ENCODE results near the gene PEX11B. TPM values are rescaled to one million over a fixed set of nuclear protein-coding genes. Genes with fewer than 3 reads are reported as not detected.

Gene PEX11B
- total RNA-seq, 3 donors from 2014 or later: 20.3 to 40.1 (median 22.0) TPM

- Histone ChIP-seq H3K4me1 (peaks cover 12 to 17% of the 10 kb centered on the region in 2 donors), H3K27me3 (no peaks in the 10 kb centered on the region), H3K9me3 (no peaks in the 10 kb centered on the region), H3K4me3 (peak overlapping the region; percentile 49 to 80 (median 68)), H3K36me3 (no peaks in the 10 kb centered on the region), H3K27ac (peak overlapping the region; percentile 92 to 94)
- no peak for DNase-seq (ENCODE audit: low spot score in 2 of 2)
- TF ChIP-seq POLR2AphosphoS5 (IDR thresholded peaks at IDR 0.05) (no peak), POLR2A (IDR thresholded peaks at IDR 0.05) (no peak)
- TF ChIP-seq, protein P1, sequence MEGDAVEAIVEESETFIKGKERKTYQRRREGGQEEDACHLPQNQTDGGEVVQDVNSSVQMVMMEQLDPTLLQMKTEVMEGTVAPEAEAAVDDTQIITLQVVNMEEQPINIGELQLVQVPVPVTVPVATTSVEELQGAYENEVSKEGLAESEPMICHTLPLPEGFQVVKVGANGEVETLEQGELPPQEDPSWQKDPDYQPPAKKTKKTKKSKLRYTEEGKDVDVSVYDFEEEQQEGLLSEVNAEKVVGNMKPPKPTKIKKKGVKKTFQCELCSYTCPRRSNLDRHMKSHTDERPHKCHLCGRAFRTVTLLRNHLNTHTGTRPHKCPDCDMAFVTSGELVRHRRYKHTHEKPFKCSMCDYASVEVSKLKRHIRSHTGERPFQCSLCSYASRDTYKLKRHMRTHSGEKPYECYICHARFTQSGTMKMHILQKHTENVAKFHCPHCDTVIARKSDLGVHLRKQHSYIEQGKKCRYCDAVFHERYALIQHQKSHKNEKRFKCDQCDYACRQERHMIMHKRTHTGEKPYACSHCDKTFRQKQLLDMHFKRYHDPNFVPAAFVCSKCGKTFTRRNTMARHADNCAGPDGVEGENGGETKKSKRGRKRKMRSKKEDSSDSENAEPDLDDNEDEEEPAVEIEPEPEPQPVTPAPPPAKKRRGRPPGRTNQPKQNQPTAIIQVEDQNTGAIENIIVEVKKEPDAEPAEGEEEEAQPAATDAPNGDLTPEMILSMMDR (IDR thresholded peaks at IDR 0.05): no peak
- intact Hi-C loops (cut with DNase I; ENCODE audit: low total_unique reads): no loop called here
These were observed 44.9 kb upstream of the PEX11B start for GRCh38 chr1:145963265-145964019.

GRCh38 chr1:145962157-145963102, 43.9 kb upstream of the PEX11B start:
- DNase-seq (ENCODE audit: low spot score in 2 of 2): no peak
- Histone ChIP-seq H3K4me3 (peak overlapping the region; percentile 59 to 80 (median 68)), H3K27ac (peak overlapping the region; percentile 92 to 94), H3K36me3 (no peaks in the 10 kb centered on the region), H3K9me3 (no peaks in the 10 kb centered on the region), H3K27me3 (no peaks in the 10 kb centered on the region), H3K4me1 (peaks cover 12 to 17% of the 10 kb centered on the region in 2 donors)
- intact Hi-C loops (cut with DNase I; ENCODE audit: low total_unique reads): no loop called here
- TF ChIP-seq POLR2A (IDR thresholded peaks at IDR 0.05) (no peak), POLR2AphosphoS5 (IDR thresholded peaks at IDR 0.05) (peak in 1 of 3 donors; percentile 21)
- TF ChIP-seq, protein P1 (IDR thresholded peaks at IDR 0.05): no peak

DNA sequence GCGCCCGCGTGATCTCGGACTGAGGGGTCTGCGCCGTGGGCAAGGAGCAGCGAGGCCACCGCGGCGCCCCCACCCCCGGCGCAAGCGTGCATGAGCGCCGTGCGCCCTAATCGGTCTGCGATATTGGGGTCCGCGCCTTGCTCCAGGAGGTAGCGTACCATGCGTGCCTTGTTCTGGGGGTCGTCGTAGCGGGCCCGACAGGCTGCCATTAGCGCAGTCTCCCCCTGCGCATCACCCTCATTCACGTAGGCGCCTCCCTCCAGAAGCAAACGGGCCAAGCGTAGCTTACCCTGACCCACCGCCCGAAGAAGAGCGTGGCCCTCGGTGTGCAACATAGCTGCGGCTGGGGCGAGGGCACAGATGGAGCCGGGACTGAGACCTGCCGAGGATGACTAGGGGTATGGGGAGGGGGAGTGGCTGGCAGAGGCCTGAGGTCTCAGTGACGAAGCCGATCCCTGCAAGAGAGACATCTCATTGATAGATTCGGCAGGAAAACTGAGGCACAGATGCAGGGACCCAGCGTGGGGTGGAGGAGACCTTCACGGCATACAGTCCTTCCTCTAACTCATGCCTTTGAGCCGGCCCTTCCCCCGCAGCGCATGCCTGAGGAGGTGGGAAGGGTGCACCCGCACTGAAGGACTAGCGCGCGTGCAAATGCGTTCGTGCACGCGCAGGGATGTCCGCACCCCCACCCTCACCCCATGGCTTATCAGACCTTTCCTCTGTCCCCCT, 43.1 kb upstream of the PEX11B start:
- peaks cover 12 to 17% of the 10 kb centered on the region in 2 donors for H3K4me1 ChIP-seq
- DNase-seq (ENCODE audit: low spot score in 2 of 2): no peak
- TF ChIP-seq POLR2AphosphoS5 (IDR thresholded peaks at IDR 0.05): peak in 1 of 3 donors; percentile 2
- TF ChIP-seq, protein P1 (IDR thresholded peaks at IDR 0.05): no peak
- H3K27me3 ChIP-seq: no peaks in the 10 kb centered on the region
- intact Hi-C loops (cut with DNase I; ENCODE audit: low total_unique reads): no loop called here
- H3K4me3 ChIP-seq: peak overlapping the region; percentile 59 to 80 (median 68)
- no peaks in the 10 kb centered on the region for H3K9me3 ChIP-seq
- no peaks in the 10 kb centered on the region for H3K36me3 ChIP-seq
- peak overlapping the region; percentile 92 to 94 for H3K27ac ChIP-seq

- Histone ChIP-seq H3K27me3 (no peaks in the 10 kb centered on the region), H3K4me1 (peaks cover 12 to 17% of the 10 kb centered on the region in 2 donors), H3K36me3 (no peaks in the 10 kb centered on the region), H3K4me3 (peak overlapping the region; percentile 59 to 80 (median 68)), H3K27ac (peak overlapping the region; percentile 92 to 94), H3K9me3 (no peaks in the 10 kb centered on the region)
- TF ChIP-seq POLR2AphosphoS5 (IDR thresholded peaks at IDR 0.05): no peak
- TF ChIP-seq POLR2A (IDR thresholded peaks at IDR 0.05): no peak
- TF ChIP-seq, protein P1 (IDR thresholded peaks at IDR 0.05): no peak
- intact Hi-C loops (cut with DNase I; ENCODE audit: low total_unique reads): no loop called here
- no peak for DNase-seq (ENCODE audit: low spot score in 2 of 2)
These were observed 42.5 kb upstream of the PEX11B start for GRCh38 chr1:145961109-145961424.
